ENCODE data around the gene TYW1B.
"Not testable (repeated sequence)": the region's sequence is repeated elsewhere in the genome, so short reads cannot be mapped to it uniquely, and the experiment has no call there.

TYW1B gene

GRCh38 chr7:72751378-72751777, 76.6 kb downstream of the TYW1B start:
- DNase-seq, result no peak

GRCh38 chr7:72748649-72749048, 79.4 kb downstream of the TYW1B start:
- not testable (repeated sequence) for DNase-seq

GRCh38 chr7:72744244-72744926, 83.6 kb downstream of the TYW1B start:
- DNase-seq, result not testable (repeated sequence)

- not testable (repeated sequence) for DNase-seq
Observed at GRCh38 chr7:72743801-72744200, 84.2 kb downstream of the TYW1B start.

GRCh38 chr7:72739716-72740115, 88.3 kb downstream of the TYW1B start:
- not testable (repeated sequence) for DNase-seq

- not testable (repeated sequence) for DNase-seq
Observed at GRCh38 chr7:72735855-72736254, 92.1 kb downstream of the TYW1B start.

- DNase-seq, result not testable (repeated sequence)
Observed at GRCh38 chr7:72730815-72731214, 97.2 kb downstream of the TYW1B start.

- not testable (repeated sequence) for DNase-seq
Observed at GRCh38 chr7:72730384-72730783, 97.6 kb downstream of the TYW1B start.

GRCh38 chr7:72729130-72729529, 98.9 kb downstream of the TYW1B start:
- DNase-seq, result not testable (repeated sequence)

GRCh38 chr7:72722694-72723093, 105.3 kb downstream of the TYW1B start:
- DNase-seq, result not testable (repeated sequence)

GRCh38 chr7:72720890-72721289, 107.1 kb downstream of the TYW1B start:
- not testable (repeated sequence) for DNase-seq

GRCh38 chr7:72717252-72717774, 110.7 kb downstream of the TYW1B start:
- DNase-seq, result not testable (repeated sequence)

GRCh38 chr7:72711927-72712326, 116.1 kb downstream of the TYW1B start:
- DNase-seq, result not testable (repeated sequence)

- DNase-seq, result no peak
Observed at GRCh38 chr7:72710983-72711382, 117.0 kb downstream of the TYW1B start.

- no peak for DNase-seq
Observed at GRCh38 chr7:72709909-72710308, 118.1 kb downstream of the TYW1B start.

GRCh38 chr7:72708371-72709050, 119.5 kb downstream of the TYW1B start:
- DNase-seq, result not testable (repeated sequence)

- DNase-seq, result no peak
Observed at GRCh38 chr7:72706521-72706920, 121.5 kb downstream of the TYW1B start.

GRCh38 chr7:72705693-72706092, 122.3 kb downstream of the TYW1B start:
- not testable (repeated sequence) for DNase-seq

- DNase-seq, result no peak
Observed at GRCh38 chr7:72704894-72705293, 123.1 kb downstream of the TYW1B start.

GRCh38 chr7:72700548-72700947, 127.5 kb downstream of the TYW1B start:
- not testable (repeated sequence) for DNase-seq

GRCh38 chr7:72697066-72697465, 130.9 kb downstream of the TYW1B start:
- DNase-seq, result not testable (repeated sequence)

- DNase-seq, result not testable (repeated sequence)
Observed at GRCh38 chr7:72696643-72697042, 131.4 kb downstream of the TYW1B start.

GRCh38 chr7:72695482-72695881, 132.5 kb downstream of the TYW1B start:
- DNase-seq, result not testable (repeated sequence)

GRCh38 chr7:72691442-72691841, 136.6 kb downstream of the TYW1B start:
- not testable (repeated sequence) for DNase-seq

Measured in CD4-positive, alpha-beta T cell treated with Interleukin-21 for 1 hour (primary cell).